ENCODE results near the gene BAMBI. TPM values are rescaled to one million over a fixed set of nuclear protein-coding genes. Genes with fewer than 3 reads are reported as not detected.

The BAMBI gene
- total and polyA plus RNA-seq, 2 of the 8 experiments (the other 6 are each of a cell fraction or from before 2014, with no cell fraction given): 5.6 to 26.4 TPM

GRCh38 chr10:28722065-28722803 lies 44.9 kb downstream of the BAMBI start (continued):
- TF ChIP-seq, protein P1, sequence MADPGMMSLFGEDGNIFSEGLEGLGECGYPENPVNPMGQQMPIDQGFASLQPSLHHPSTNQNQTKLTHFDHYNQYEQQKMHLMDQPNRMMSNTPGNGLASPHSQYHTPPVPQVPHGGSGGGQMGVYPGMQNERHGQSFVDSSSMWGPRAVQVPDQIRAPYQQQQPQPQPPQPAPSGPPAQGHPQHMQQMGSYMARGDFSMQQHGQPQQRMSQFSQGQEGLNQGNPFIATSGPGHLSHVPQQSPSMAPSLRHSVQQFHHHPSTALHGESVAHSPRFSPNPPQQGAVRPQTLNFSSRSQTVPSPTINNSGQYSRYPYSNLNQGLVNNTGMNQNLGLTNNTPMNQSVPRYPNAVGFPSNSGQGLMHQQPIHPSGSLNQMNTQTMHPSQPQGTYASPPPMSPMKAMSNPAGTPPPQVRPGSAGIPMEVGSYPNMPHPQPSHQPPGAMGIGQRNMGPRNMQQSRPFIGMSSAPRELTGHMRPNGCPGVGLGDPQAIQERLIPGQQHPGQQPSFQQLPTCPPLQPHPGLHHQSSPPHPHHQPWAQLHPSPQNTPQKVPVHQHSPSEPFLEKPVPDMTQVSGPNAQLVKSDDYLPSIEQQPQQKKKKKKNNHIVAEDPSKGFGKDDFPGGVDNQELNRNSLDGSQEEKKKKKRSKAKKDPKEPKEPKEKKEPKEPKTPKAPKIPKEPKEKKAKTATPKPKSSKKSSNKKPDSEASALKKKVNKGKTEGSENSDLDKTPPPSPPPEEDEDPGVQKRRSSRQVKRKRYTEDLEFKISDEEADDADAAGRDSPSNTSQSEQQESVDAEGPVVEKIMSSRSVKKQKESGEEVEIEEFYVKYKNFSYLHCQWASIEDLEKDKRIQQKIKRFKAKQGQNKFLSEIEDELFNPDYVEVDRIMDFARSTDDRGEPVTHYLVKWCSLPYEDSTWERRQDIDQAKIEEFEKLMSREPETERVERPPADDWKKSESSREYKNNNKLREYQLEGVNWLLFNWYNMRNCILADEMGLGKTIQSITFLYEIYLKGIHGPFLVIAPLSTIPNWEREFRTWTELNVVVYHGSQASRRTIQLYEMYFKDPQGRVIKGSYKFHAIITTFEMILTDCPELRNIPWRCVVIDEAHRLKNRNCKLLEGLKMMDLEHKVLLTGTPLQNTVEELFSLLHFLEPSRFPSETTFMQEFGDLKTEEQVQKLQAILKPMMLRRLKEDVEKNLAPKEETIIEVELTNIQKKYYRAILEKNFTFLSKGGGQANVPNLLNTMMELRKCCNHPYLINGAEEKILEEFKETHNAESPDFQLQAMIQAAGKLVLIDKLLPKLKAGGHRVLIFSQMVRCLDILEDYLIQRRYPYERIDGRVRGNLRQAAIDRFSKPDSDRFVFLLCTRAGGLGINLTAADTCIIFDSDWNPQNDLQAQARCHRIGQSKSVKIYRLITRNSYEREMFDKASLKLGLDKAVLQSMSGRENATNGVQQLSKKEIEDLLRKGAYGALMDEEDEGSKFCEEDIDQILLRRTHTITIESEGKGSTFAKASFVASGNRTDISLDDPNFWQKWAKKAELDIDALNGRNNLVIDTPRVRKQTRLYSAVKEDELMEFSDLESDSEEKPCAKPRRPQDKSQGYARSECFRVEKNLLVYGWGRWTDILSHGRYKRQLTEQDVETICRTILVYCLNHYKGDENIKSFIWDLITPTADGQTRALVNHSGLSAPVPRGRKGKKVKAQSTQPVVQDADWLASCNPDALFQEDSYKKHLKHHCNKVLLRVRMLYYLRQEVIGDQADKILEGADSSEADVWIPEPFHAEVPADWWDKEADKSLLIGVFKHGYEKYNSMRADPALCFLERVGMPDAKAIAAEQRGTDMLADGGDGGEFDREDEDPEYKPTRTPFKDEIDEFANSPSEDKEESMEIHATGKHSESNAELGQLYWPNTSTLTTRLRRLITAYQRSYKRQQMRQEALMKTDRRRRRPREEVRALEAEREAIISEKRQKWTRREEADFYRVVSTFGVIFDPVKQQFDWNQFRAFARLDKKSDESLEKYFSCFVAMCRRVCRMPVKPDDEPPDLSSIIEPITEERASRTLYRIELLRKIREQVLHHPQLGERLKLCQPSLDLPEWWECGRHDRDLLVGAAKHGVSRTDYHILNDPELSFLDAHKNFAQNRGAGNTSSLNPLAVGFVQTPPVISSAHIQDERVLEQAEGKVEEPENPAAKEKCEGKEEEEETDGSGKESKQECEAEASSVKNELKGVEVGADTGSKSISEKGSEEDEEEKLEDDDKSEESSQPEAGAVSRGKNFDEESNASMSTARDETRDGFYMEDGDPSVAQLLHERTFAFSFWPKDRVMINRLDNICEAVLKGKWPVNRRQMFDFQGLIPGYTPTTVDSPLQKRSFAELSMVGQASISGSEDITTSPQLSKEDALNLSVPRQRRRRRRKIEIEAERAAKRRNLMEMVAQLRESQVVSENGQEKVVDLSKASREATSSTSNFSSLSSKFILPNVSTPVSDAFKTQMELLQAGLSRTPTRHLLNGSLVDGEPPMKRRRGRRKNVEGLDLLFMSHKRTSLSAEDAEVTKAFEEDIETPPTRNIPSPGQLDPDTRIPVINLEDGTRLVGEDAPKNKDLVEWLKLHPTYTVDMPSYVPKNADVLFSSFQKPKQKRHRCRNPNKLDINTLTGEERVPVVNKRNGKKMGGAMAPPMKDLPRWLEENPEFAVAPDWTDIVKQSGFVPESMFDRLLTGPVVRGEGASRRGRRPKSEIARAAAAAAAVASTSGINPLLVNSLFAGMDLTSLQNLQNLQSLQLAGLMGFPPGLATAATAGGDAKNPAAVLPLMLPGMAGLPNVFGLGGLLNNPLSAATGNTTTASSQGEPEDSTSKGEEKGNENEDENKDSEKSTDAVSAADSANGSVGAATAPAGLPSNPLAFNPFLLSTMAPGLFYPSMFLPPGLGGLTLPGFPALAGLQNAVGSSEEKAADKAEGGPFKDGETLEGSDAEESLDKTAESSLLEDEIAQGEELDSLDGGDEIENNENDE (IDR thresholded peaks at IDR 0.05; ENCODE audit: insufficient replicate concordance, low read length): no peak
- TF ChIP-seq TAF1 (IDR thresholded peaks at IDR 0.05; ENCODE audit: low read depth, low read length) (peak; percentile 24; the same call in 1 of the 2 replicates), ASH2L (IDR thresholded peaks at IDR 0.05; ENCODE audit: low read length) (peak; percentile 78), TEAD4 (IDR thresholded peaks at IDR 0.05; ENCODE audit: low read depth, low read length) (no peak), MAFK (IDR thresholded peaks at IDR 0.05; ENCODE audit: low read depth, low read length) (peak; percentile 76; the same call in 1 of the 2 replicates), SP2 (IDR thresholded peaks at IDR 0.05; ENCODE audit: low read length) (no peak), CREB1 (IDR thresholded peaks at IDR 0.05) (no peak; the same call in 1 of the 2 replicates), USF2 (IDR thresholded peaks at IDR 0.05; ENCODE audit: low read length) (peak; percentile 70), YY1 (IDR thresholded peaks at IDR 0.05; ENCODE audit: low read depth, low read length) (no peak)

Measured in H1 (cell line).